ENCODE measurements around the gene DNAH8.

Gene DNAH8

GRCh38 chr6:39056681-39057080, 341.6 kb downstream of the DNAH8 start:
- Mint-ChIP-seq H3K9me3 (ENCODE audit: low read depth) (no peaks in the 10 kb centered on the region), H3K4me1 (ENCODE audit: low read depth) (peaks cover 4% of the 10 kb centered on the region), H3K27me3 (peaks cover 3% of the 10 kb centered on the region), H3K27ac (no peak overlapping the region), H3K36me3 (no peaks in the 10 kb centered on the region), H3K4me3 (no peak overlapping the region)

- Mint-ChIP-seq H3K27me3 (no peaks in the 10 kb centered on the region), H3K4me1 (ENCODE audit: low read depth) (no peaks in the 10 kb centered on the region), H3K9me3 (ENCODE audit: low read depth) (no peaks in the 10 kb centered on the region), H3K36me3 (no peaks in the 10 kb centered on the region), H3K4me3 (no peak overlapping the region), H3K27ac (no peak overlapping the region)
These were observed 342.4 kb downstream of the DNAH8 start for GRCh38 chr6:39057251-39058155.

DNA sequence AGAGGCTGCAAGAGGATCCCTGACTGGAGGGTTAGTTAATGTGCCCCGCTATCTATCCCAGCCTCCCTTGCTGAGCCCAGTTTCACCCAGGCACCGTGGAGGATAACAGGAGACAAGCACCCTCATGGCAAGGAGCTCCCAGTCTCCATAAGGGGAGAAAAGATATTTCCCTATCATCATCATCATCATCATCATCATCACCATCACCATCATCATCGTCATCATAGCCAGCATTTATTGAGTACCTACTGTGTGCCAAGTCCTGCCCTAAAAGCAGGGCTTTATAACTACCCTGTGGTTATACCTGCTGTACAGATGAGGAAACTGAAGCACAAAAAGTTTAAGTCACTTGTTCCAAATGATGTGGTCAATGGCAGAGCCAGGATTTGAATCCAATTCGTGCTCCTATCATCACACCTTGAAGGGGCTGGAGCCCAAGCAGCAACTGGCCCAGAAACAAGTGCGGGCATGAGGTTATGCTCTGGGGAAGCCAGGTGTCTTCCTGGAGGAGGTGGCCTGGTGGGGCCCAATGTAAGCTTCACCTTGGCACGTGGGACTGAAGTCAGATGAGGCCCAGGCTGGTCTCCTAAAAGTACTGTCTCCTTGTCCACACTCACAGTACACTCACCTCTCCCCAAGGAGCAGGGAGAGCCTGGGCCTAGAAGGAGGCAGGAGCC, 343.5 kb downstream of the DNAH8 start:
- H3K36me3 Mint-ChIP-seq, result no peaks in the 10 kb centered on the region
- H3K27me3 Mint-ChIP-seq, result peaks cover 1% of the 10 kb centered on the region
- H3K9me3 Mint-ChIP-seq (ENCODE audit: low read depth), result no peaks in the 10 kb centered on the region
- H3K27ac Mint-ChIP-seq, result no peak overlapping the region
- H3K4me3 Mint-ChIP-seq, result no peak overlapping the region
- H3K4me1 Mint-ChIP-seq (ENCODE audit: low read depth), result no peaks in the 10 kb centered on the region

GRCh38 chr6:39059496-39060310, 344.6 kb downstream of the DNAH8 start:
- no peaks in the 10 kb centered on the region for H3K9me3 Mint-ChIP-seq (ENCODE audit: low read depth)
- H3K4me3 Mint-ChIP-seq, result no peak overlapping the region
- H3K27me3 Mint-ChIP-seq, result peaks cover 1% of the 10 kb centered on the region
- H3K36me3 Mint-ChIP-seq, result no peaks in the 10 kb centered on the region
- no peaks in the 10 kb centered on the region for H3K4me1 Mint-ChIP-seq (ENCODE audit: low read depth)
- no peak overlapping the region for H3K27ac Mint-ChIP-seq

GRCh38 chr6:39060467-39061160, 345.5 kb downstream of the DNAH8 start:
- no peaks in the 10 kb centered on the region for H3K4me1 Mint-ChIP-seq (ENCODE audit: low read depth)
- no peaks in the 10 kb centered on the region for H3K9me3 Mint-ChIP-seq (ENCODE audit: low read depth)
- H3K27ac Mint-ChIP-seq, result no peak overlapping the region
- peaks cover 1% of the 10 kb centered on the region for H3K27me3 Mint-ChIP-seq
- H3K4me3 Mint-ChIP-seq, result no peak overlapping the region
- no peaks in the 10 kb centered on the region for H3K36me3 Mint-ChIP-seq

GRCh38 chr6:39061182-39061581, 346.1 kb downstream of the DNAH8 start:
- Mint-ChIP-seq H3K36me3 (no peaks in the 10 kb centered on the region), H3K27ac (no peak overlapping the region), H3K27me3 (peaks cover 1% of the 10 kb centered on the region), H3K4me1 (ENCODE audit: low read depth) (no peaks in the 10 kb centered on the region), H3K4me3 (no peak overlapping the region), H3K9me3 (ENCODE audit: low read depth) (no peaks in the 10 kb centered on the region)

DNA sequence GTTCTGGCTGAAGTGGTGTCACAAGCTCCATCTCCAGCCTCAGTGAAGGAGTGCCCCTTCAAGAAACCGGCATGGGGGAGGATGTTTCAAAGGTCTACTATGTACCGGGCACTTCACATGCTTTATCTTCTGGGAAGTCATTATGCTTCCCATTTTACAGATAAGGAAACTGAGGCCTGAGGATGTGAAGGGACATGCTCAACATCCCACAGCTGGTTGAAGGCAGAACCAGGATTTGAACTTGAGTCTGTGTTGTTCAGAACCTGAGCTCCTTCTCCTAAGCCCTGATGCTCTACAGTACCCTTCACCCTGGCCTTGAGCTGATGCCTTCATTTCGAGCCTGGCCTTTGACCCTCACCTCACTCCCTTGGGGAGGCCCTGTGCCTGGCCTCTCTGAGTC, 346.5 kb downstream of the DNAH8 start:
- no peaks in the 10 kb centered on the region for H3K9me3 Mint-ChIP-seq (ENCODE audit: low read depth)
- no peaks in the 10 kb centered on the region for H3K36me3 Mint-ChIP-seq
- H3K27ac Mint-ChIP-seq, result no peak overlapping the region
- H3K27me3 Mint-ChIP-seq, result peaks cover 1% of the 10 kb centered on the region
- no peak overlapping the region for H3K4me3 Mint-ChIP-seq
- H3K4me1 Mint-ChIP-seq (ENCODE audit: low read depth), result no peaks in the 10 kb centered on the region

DNA sequence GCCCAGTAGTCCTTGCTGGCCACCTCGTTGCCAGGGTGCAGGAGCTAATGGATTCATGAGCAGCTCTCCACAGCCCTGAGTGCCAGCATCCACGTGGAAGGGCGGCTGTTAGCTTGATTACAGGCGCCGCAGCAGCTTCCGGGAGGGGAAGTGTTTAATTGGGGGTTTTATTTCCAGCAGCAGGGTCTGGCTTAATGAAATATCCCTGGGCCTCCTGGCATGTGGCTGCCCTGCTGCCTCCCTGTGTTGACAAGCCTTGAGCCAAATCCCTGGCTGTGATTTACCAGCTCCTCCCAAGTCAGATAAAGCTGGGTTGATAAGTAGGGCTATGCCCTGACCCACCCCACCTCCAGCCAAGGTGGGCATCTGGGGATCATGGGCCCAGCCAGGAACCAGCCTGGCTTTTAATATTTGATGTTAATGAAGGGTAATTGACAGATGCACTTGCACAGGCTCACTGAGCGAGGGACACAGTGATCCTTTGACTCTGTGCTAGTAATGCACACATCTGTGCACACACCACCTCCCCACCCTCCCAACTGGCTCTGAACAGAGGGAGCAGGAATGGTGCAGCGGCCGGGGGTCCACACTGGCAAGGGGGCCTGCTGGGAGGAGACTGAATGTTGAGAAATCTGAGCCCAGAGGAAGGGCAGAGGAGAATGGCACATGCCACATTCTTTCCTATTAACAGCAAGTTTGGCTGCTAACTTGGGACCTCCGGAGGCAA, 347.1 kb downstream of the DNAH8 start:
- Mint-ChIP-seq H3K27me3 (peaks cover 1% of the 10 kb centered on the region), H3K4me1 (ENCODE audit: low read depth) (no peaks in the 10 kb centered on the region), H3K4me3 (no peak overlapping the region), H3K36me3 (no peaks in the 10 kb centered on the region), H3K27ac (no peak overlapping the region), H3K9me3 (ENCODE audit: low read depth) (no peaks in the 10 kb centered on the region)

DNA sequence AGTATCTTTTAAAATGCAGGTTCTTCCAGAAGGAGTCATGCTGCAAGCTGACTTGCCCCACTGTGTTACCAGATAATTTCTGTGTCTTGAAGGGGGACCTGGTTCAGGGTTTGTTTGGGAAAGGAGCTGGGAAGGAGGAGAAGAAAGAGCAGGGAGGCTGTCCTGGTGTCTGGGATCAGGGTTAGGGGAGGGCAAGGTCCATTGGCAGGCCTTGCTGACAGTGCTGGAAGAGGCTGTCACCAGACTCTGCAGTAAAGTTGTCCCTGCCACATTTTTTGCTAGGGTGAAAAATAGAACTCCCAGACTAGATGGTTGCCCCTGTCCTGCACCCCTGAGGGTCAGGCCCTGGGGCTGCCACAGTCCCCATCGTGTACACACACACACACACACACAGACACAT, 348.4 kb downstream of the DNAH8 start:
- Mint-ChIP-seq H3K36me3 (no peaks in the 10 kb centered on the region), H3K4me3 (no peak overlapping the region), H3K9me3 (ENCODE audit: low read depth) (no peaks in the 10 kb centered on the region), H3K27me3 (peaks cover 1% of the 10 kb centered on the region), H3K27ac (no peak overlapping the region), H3K4me1 (ENCODE audit: low read depth) (no peaks in the 10 kb centered on the region)

- Mint-ChIP-seq H3K4me1 (ENCODE audit: low read depth) (no peaks in the 10 kb centered on the region), H3K36me3 (no peaks in the 10 kb centered on the region), H3K4me3 (no peak overlapping the region), H3K27me3 (peaks cover 1% of the 10 kb centered on the region), H3K27ac (no peak overlapping the region), H3K9me3 (ENCODE audit: low read depth) (no peaks in the 10 kb centered on the region)
These were observed 350.4 kb downstream of the DNAH8 start for GRCh38 chr6:39065561-39065960.

- Mint-ChIP-seq H3K4me3 (no peak overlapping the region), H3K36me3 (no peaks in the 10 kb centered on the region), H3K4me1 (ENCODE audit: low read depth) (no peaks in the 10 kb centered on the region), H3K27ac (no peak overlapping the region), H3K9me3 (ENCODE audit: low read depth) (no peaks in the 10 kb centered on the region), H3K27me3 (no peaks in the 10 kb centered on the region)
These were observed 353.3 kb downstream of the DNAH8 start for GRCh38 chr6:39068391-39068790.

DNA sequence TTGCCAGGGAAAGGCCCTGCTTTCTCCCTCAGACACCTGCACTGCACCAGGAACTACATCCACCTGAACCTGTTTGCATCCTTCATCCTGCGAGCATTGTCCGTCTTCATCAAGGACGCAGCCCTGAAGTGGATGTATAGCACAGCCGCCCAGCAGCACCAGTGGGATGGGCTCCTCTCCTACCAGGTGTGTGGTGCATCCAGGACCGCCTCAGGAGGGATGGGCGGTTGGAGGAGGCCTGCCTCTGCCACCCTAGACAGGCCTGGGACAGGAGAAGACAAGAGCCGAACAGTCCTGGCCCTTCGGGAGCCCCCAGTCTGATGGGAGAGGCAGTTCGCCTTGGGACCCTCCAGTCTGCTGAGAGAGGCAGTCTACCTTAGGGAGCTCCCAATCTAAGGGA, 357.7 kb downstream of the DNAH8 start:
- Mint-ChIP-seq H3K27ac (no peak overlapping the region), H3K4me1 (ENCODE audit: low read depth) (no peaks in the 10 kb centered on the region), H3K36me3 (no peaks in the 10 kb centered on the region)

GRCh38 chr6:39073471-39074355, 358.6 kb downstream of the DNAH8 start:
- Mint-ChIP-seq H3K27me3 (no peaks in the 10 kb centered on the region), H3K27ac (no peak overlapping the region), H3K36me3 (no peaks in the 10 kb centered on the region)

More for the DNA sequence above, 357.7 kb downstream of the DNAH8 start:
- H3K9me3 Mint-ChIP-seq (ENCODE audit: low read depth), result no peaks in the 10 kb centered on the region
- H3K27me3 Mint-ChIP-seq, result no peaks in the 10 kb centered on the region
- no peak overlapping the region for H3K4me3 Mint-ChIP-seq

More at GRCh38 chr6:39073471-39074355, 358.6 kb downstream of the DNAH8 start:
- Mint-ChIP-seq H3K4me3 (no peak overlapping the region), H3K4me1 (ENCODE audit: low read depth) (no peaks in the 10 kb centered on the region), H3K9me3 (ENCODE audit: low read depth) (no peaks in the 10 kb centered on the region)

Measured in activated naive CD8-positive, alpha-beta T cell (primary cell).